ENCODE data around the gene RPS15.

RPS15 gene

DNA sequence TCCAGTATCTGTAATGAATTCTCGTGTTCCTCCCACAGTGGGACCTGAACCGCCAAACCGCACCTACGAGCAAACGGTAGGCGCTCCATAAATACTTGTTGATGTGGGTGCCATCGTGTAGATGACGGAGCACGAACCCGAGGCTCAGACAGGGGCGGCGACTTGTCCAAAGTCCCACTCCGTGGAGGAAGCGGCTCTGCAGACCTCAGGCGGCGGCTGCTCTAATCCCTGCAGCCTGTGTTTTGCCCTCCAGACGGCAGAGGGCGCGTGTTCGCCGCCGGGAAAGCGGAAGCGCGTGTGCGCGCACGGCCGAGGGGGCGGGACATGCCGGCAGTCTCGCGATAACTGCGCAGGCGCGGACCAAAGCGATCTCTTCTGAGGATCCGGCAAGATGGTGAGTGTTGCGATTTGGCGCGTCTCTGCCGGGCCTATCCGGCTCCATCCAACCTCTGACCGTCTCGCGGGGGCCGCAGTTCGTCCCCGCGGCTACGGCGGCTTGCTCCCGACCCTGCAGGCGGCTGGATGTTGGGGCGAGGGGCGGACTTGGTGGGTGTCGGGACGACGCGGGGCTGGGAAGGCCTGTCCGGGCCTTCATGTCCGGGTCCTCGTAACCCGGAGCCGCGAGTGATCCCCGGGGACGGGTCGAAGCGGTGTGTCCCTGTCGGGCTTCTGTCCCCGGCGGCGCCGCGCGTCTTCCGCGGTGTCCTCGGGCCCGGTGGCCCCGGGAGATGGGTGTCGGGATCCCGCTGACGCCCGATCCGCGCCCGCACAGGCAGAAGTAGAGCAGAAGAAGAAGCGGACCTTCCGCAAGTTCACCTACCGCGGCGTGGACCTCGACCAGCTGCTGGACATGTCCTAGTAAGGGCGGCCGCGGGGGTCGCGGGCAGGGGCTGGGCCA is at the start of gene RPS15:
RPS15 (plus strand) TSS at position 362 of the 898 bp plus-strand sequence; CDS start at position 392, 30 bp downstream.
- DNase-seq (ENCODE audit: low spot score) = peak; percentile 97

GRCh38 chr19:1388637-1389026 is 49.6 kb upstream of the RPS15 start:
- no peak for DNase-seq (ENCODE audit: low spot score)

DNA sequence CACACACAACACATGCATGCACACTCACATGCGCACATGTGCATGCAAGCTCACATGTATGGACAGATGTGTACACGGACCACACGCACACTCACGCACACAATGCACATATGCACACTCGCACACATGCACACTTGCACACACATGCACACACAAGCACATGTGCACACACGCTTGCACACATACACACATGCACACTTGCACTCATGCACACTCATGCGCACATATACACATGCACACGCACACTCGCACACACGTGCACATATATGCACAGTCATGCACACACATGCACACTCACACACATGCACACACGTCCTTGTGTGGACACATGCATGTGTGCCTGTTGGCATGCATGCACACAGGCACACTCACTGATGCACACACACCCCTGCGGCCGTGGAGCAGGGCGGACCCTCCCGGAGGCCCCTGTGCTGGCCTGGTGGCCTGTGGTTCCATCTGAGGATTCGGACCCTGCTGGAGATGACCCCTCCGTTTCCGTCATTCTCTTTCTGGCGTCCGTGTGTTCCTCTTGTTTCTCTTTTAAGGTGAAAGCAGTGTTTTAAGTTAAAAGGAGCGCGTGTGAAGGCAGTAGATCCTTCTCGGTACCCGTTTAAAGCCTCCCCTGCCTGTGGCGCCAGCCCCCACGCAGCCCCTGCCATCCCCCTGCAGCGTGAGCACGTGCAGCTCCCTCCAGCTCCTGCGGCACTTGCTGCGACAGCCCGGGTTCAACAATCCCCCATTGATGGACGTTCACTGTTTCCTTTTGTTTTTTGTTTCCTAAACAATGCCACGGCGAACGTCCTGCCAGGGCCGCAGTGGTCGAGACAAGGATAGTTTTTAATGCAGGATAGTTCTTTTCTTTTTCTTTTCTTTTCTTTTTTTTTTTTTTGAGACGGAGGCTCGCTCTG is 48.9 kb upstream of the RPS15 start:
- DNase-seq (ENCODE audit: low spot score) = no peak

DNA sequence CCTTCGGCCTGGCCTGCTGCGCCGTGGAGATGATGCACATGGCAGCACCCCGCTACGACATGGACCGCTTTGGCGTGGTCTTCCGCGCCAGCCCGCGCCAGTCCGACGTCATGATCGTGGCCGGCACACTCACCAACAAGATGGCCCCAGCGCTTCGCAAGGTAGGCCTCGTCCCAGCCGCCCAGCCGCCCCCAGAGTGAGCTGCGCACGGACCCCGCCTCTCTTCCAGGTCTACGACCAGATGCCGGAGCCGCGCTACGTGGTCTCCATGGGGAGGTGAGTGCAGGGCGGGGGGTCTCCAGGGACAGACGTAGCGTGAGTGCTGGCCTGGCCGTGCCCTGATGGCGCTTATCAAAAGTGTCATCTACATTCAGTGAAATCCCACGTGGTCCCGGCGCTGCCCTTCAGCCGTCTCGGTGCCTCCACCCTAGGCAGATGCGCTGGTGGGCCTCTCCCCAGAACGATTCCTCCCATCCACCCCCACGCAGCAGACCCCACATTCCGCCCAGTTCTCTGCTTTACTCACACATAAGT is 47.2 kb upstream of the RPS15 start:
- DNase-seq (ENCODE audit: low spot score) = no peak

DNA sequence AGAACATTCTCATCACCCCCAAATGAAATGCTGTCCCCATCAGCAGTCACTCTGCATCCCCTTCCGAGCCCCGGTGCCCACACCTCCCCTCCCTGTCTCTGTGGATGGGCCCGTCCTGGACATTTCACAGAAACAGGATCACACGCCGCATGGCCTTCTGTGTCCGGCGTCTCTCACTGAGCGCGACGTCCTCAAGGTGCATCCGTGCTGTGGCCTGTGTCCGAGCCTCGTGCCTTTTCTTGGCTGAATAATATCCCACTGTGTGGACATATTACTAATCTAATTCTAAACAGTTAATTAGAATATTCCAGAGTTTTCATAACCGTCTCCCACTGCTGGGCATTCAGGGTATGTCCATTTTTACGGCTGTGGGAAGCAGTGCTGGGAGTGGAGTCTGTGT is 45.8 kb upstream of the RPS15 start:
- no peak for DNase-seq (ENCODE audit: low spot score)

- DNase-seq (ENCODE audit: low spot score) = no peak
Measured at GRCh38 chr19:1392939-1393530, 45.2 kb upstream of the RPS15 start.

DNA sequence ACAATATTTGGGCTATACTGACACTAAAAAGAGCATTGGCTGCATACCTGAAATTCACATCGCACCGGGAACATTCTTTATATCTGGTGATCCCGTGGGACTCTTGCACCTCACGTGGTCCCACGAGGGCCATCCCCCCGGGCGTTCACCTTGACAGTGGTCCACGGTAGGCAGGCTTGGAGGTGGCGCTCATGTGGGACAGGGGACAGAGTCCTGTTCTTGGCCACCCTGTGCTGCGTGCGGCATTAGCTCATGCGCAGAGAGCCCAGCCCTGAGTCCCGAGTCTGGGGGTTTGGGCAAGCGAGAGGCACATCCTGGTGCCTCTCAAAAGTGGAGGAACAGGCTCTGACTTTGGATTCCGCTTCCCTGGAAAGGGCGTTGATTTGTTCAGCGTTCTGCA is 44.4 kb upstream of the RPS15 start:
- DNase-seq (ENCODE audit: low spot score) = no peak

DNA sequence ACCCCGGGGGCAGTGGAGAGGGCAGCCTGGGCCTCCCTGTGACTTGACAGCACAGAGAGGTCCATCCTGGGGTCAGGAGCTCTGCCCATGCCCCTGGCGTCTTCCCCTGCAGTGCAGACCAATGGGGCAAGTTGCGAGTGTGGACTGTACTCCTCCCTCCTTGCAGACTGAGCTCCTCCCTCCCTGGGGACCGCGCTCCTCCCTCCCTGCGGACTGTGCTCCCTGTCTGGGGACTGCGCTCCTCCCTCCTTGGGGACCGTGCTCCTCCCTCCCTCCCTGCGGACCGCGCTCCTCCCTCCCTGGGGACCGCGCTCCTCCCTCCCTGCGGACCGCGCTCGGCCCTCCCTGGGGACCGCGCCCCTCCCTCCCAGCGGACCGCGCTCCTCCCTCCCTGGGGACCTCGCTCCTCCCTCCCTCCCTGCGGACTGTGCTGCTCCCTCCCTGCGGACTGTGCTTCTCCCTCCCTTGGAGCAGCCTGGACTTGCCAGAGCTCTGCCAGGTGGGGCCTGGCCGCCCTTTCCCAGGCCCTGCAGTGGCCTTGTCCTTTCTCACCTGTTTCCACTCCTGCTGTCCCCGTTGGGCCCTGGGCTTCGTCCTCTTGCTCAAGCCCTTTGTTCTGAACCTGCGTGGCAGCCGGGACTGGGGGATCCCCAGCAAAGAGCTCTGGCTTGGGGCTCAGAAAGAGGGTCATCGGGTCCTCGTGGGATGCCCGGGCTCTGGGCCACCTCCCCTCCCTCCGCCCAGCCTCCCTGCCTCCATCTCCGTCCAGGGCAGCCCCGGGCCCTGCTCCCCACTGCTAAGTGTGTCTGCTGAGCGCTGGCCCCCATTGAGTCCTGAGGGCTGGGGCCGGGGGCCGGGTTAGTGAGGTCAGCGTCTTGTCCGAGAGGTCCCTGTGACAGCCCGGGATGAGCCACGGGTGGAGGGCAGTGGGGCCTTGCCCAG is 43.7 kb upstream of the RPS15 start:
- no peak for DNase-seq (ENCODE audit: low spot score)

GRCh38 chr19:1395194-1396018 is 42.8 kb upstream of the RPS15 start:
- DNase-seq (ENCODE audit: low spot score) = no peak

DNA sequence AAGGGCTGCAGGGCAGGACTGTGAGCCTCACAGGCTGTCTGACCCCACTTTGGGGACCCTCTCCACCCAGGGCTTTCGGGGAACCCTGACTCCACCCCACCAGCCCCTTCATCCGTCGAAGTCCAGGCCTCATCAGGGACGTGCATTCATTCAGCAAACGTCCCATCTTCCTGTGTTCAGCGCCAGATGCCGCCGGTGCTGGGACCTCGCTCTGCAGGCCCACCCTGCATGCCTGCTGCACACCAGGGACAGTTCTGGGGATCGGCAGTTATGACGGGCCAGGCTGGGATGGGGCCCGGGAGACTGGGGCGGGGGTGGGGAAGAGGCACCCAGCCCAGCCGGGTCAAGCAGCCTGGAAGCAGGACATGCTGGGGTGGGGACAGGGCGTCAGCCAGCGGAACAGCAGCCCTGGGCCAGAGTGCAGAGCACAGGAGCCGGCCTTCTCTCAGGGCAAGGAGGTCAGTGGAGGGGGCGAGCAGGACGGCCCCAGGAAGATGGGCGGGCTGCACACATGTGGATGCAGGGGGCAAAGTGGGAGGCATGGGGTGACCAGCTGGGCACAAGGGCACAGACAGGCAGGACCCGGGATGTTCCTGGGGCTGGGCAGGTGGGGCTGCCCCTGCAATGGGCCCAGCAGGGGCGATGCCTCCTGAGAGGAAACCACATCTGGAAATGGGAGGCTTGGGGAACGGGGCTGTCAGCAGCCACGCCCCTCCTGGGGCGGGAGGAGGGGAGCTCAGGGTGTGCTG is 42.0 kb upstream of the RPS15 start:
- no peak for DNase-seq (ENCODE audit: low spot score)

DNA sequence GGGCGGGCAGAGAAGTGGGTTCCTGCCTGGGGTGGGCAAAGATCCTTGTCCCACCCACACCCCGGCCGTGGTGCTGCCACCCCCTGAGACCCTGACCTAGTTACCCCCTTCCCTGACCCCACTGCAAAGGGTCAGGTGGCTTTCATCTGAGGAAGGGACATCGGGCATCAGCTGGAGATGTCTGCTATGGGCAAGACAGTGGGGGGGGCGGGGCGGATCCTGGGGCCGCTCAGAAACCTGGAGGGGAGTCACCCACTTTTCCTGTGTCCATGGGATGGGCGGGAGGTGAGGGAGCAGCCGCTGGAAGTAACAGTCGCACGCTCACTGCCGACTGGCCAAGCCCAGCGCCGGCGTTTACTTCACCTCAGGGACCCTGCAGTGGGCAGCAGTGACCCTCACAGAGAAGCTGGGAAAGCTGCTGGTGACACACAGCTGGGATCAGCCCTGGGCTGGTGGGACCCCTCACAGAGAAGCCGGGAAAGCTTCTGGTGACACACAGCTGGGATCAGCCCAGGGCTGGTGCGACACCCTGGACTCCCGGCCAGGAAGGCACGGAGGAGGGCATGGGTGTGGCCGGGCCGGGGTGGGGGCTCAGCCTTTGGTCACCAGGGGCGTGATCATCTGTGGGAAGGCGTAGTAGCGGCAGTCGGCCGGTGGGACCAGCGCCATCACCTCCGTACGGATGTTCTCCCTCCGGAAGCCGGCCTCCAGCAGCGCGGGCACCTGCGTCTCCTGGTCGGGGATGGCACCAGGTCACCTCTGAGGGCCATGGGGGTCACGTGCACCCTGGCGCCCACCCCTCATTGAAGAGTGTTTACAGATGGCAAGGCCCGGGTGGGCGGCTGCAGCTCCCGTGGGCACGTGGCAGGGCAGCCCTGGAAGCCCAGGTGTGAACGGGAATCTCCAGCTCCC is 41.2 kb upstream of the RPS15 start:
- DNase-seq (ENCODE audit: low spot score) = no peak

- no peak for DNase-seq (ENCODE audit: low spot score)
Measured at GRCh38 chr19:1397838-1398237, 40.4 kb upstream of the RPS15 start.

GRCh38 chr19:1399079-1399478 is 39.1 kb upstream of the RPS15 start:
- no peak for DNase-seq (ENCODE audit: low spot score)

- no peak for DNase-seq (ENCODE audit: low spot score)
Measured at GRCh38 chr19:1399745-1400144, 38.5 kb upstream of the RPS15 start.

DNA sequence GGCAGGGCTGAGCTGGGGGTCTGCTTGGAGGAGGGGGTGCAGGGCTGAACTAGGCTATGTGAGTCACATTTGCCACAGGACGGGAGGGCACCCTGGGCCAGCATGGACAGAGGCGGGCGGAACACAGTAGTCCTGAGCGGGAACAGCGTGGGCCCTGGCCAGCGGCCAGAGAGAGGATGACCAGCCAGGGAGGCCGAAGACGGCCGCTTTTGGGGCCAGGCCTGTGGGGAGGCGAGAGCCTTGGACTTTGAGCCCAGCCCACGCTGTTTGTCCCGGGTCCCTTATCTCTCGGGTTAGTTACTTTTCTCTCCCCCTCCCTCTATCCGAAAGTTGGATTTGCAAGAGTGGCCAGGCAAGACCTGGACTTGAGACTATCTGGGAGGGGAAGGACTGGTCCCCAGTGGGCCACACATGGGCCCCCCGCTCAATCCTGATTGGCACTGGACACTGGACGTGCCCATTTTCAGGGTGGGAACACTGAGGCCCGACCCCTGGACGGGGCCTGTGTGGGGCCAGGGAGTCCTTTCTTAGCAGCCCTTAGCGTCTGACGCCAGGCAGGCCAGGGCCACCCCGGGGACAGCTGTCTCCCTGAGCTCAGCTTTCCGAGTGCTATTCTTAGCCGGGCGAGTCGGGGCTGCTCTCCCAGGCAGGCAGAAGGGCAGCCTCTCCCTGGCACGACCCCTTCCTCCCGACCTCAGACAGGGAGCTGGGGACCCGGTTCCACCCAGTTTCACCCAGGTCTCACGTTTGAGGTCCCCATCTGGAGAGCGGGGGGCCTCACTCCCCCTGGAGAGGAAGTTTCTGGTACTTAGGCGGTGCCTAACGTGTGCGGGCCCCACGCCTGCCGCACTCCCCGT is 37.7 kb upstream of the RPS15 start:
- DNase-seq (ENCODE audit: low spot score) = no peak

DNA sequence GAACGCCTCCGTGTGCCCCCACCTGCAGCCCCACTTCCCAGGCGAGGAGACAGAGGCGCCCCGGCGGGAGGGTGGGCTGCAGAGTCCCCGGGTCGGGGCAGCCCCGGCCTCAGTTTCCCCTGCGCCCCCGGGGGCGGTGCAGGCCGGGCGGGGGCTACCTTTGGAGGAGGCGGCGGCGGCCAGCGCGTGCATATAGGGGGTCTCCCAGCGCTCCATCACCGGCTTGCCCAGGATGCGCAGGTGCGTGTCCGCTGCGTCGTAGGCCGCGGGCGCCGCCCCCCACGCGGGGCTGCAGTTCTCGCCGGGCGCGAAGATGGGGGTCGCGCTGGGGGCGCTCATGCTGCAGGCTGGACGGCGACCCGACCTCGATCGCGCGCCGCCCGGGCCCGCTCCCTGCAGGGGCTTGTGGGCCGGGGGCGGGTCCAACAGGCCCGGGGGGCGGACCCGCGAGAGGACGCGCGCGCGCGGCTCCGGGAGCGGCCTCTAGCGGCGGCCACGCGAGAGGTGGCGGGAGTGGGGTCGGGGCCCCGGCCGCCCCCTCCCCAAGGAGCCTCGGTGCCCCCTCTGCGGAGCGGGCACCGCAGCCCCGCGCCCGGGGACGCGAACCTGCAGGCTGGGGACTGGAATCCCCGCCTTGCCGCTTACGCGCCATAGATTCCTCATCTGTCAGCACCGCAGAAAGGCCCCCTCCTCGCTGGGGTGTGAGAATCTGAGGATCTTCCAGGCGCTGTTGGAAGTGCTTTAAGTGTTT is 36.9 kb upstream of the RPS15 start, which contains the start of gene GAMT:
GAMT (minus strand) TSS at position 405 of the 751 bp plus-strand sequence; CDS start at position 339, 66 bp downstream.
- no peak for DNase-seq (ENCODE audit: low spot score)

DNA sequence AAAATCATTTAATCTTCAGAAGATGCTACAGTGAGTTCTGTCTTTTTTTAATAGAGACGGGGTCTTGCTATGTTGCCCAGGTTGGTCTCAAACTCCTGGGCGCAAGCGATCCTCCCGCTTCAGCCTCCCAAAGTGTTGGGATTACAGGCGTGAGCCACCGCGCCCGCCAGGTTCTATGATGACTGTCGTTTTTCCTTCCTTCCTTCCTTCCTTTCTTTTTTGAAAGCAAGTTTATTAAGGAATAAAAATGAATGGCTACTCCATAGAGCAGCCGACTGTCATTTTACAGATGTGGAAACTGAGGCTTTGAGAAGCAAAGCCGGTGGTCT is 36.3 kb upstream of the RPS15 start:
- DNase-seq (ENCODE audit: low spot score) = no peak
